ENCODE data around the gene USP13. TPM values are rescaled to one million over a fixed set of nuclear protein-coding genes. Genes with fewer than 3 reads are reported as not detected.

The USP13 gene
- total RNA-seq, 2 experiments from 2014 or later = 25.8 to 49.7 TPM

GRCh38 chr3:179719048-179719734 is 66.4 kb downstream of the USP13 start:
- H3K9me3 ChIP-seq (ENCODE audit: low read length) = no peaks in the 10 kb centered on the region
- no peak overlapping the region for H2AFZ ChIP-seq (ENCODE audit: low read length)
- H3K4me2 ChIP-seq (ENCODE audit: low read length) = no peak overlapping the region
- peaks cover 69% of the 10 kb centered on the region for H3K36me3 ChIP-seq (ENCODE audit: insufficient read depth, low read length)
- no peak overlapping the region for H3K4me3 ChIP-seq (ENCODE audit: low read depth, low read length, poor library complexity, severe bottlenecking)
- no peak for DNase-seq (ENCODE audit: low spot score)
- no peaks in the 10 kb centered on the region for H3K79me2 ChIP-seq (ENCODE audit: insufficient read depth, low read depth, low read length)
- H3K4me1 ChIP-seq (ENCODE audit: insufficient read depth, low read length, poor library complexity, severe bottlenecking) = no peaks in the 10 kb centered on the region
- POLR2A ChIA-PET = interaction anchor here (0.9 to 2.0 kb wide), 4 partner anchors 14 to 52 kb away, joined by 3 to 9 read pairs (median 4); no protein-coding TSS in a partner anchor
- no peaks in the 10 kb centered on the region for H4K20me1 ChIP-seq (ENCODE audit: insufficient read depth, low read length)
- BruUV-seq (replicated peaks) = no TSS peak
- H3K27ac ChIP-seq (ENCODE audit: low read depth, low read length, poor library complexity, severe bottlenecking) = no peak overlapping the region
- intact Hi-C loops (cut with micrococcal nuclease; ENCODE audit: unreplicated experiment) = no loop called here
- TF ChIP-seq EZH2phosphoT487 (IDR thresholded peaks at IDR 0.05; ENCODE audit: borderline replicate concordance, low read depth, low read length) (no peak), CTCF (conservative IDR thresholded peaks at IDR 0.05; ENCODE audit: low read length) (no peak)
- CTCF ChIA-PET (ENCODE audit: unreplicated experiment) = no interaction called here
- H3K9me2 ChIP-seq (ENCODE audit: insufficient read depth, low read length) = no peaks in the 10 kb centered on the region

- intact Hi-C loops (cut with micrococcal nuclease; ENCODE audit: unreplicated experiment) = no loop called here
- H3K79me2 ChIP-seq (ENCODE audit: insufficient read depth, low read depth, low read length) = no peaks in the 10 kb centered on the region
- POLR2A ChIA-PET = interaction anchor here (0.7 to 2.0 kb wide), 3 partner anchors 14 to 91 kb away, joined by 3 to 5 read pairs (median 3); no protein-coding TSS in a partner anchor
- no peaks in the 10 kb centered on the region for H3K9me3 ChIP-seq (ENCODE audit: low read length)
- no peak overlapping the region for H3K4me3 ChIP-seq (ENCODE audit: low read depth, low read length, poor library complexity, severe bottlenecking)
- DNase-seq (ENCODE audit: low spot score) = no peak
- TF ChIP-seq EZH2phosphoT487 (IDR thresholded peaks at IDR 0.05; ENCODE audit: borderline replicate concordance, low read depth, low read length) = no peak
- CTCF ChIA-PET (ENCODE audit: unreplicated experiment) = no interaction called here
- H3K9me2 ChIP-seq (ENCODE audit: insufficient read depth, low read length) = no peaks in the 10 kb centered on the region
- no peaks in the 10 kb centered on the region for H4K20me1 ChIP-seq (ENCODE audit: insufficient read depth, low read length)
- BruUV-seq (replicated peaks) = no TSS peak
- no peaks in the 10 kb centered on the region for H3K4me1 ChIP-seq (ENCODE audit: insufficient read depth, low read length, poor library complexity, severe bottlenecking)
- H3K4me2 ChIP-seq (ENCODE audit: low read length) = no peak overlapping the region
- no peak overlapping the region for H2AFZ ChIP-seq (ENCODE audit: low read length)
- peaks cover 74% of the 10 kb centered on the region for H3K36me3 ChIP-seq (ENCODE audit: insufficient read depth, low read length)
- no peak overlapping the region for H3K27ac ChIP-seq (ENCODE audit: low read depth, low read length, poor library complexity, severe bottlenecking)
Observed at GRCh38 chr3:179720196-179720595, 67.4 kb downstream of the USP13 start.

- CTCF ChIA-PET (ENCODE audit: unreplicated experiment) = no interaction called here
- no peaks in the 10 kb centered on the region for H3K9me2 ChIP-seq (ENCODE audit: insufficient read depth, low read length)
Observed at GRCh38 chr3:179723617-179724016, 70.8 kb downstream of the USP13 start.

More at GRCh38 chr3:179723617-179724016, 70.8 kb downstream of the USP13 start:
- no peak for DNase-seq (ENCODE audit: low spot score)
- POLR2A ChIA-PET = no interaction called here
- intact Hi-C loops (cut with micrococcal nuclease; ENCODE audit: unreplicated experiment) = no loop called here
- H3K4me3 ChIP-seq (ENCODE audit: low read depth, low read length, poor library complexity, severe bottlenecking) = no peak overlapping the region
- peaks cover 74% of the 10 kb centered on the region for H3K36me3 ChIP-seq (ENCODE audit: insufficient read depth, low read length)
- TF ChIP-seq CTCF (conservative IDR thresholded peaks at IDR 0.05; ENCODE audit: low read length) (no peak), EZH2phosphoT487 (IDR thresholded peaks at IDR 0.05; ENCODE audit: borderline replicate concordance, low read depth, low read length) (no peak)
- H4K20me1 ChIP-seq (ENCODE audit: insufficient read depth, low read length) = no peaks in the 10 kb centered on the region
- H2AFZ ChIP-seq (ENCODE audit: low read length) = no peak overlapping the region
- H3K27ac ChIP-seq (ENCODE audit: low read depth, low read length, poor library complexity, severe bottlenecking) = no peak overlapping the region
- no TSS peak for BruUV-seq (replicated peaks)
- no peaks in the 10 kb centered on the region for H3K79me2 ChIP-seq (ENCODE audit: insufficient read depth, low read depth, low read length)
- no peaks in the 10 kb centered on the region for H3K9me3 ChIP-seq (ENCODE audit: low read length)
- no peak overlapping the region for H3K4me2 ChIP-seq (ENCODE audit: low read length)
- H3K4me1 ChIP-seq (ENCODE audit: insufficient read depth, low read length, poor library complexity, severe bottlenecking) = no peaks in the 10 kb centered on the region

Measured in OCI-LY7 (cell line).